DOHH2 (cell line): Measurements from ENCODE around the gene ZBTB18.

Experiments
- H3F3A ChIP-seq: fragments of 200-600 bp; sonication (generic), shearing (Covaris generic); 2 replicates; pipeline ENCODE4 v1.6.0; 2016; ENCODE audit warnings: antibody characterized with exemption, mild to moderate bottlenecking; ENCODE audit not compliant: control insufficient read depth, insufficient read depth
- H3K27ac ChIP-seq: fragments of 200-600 bp; sonication (generic); 2 replicates; pipeline ENCODE4 v1.5.1; 2014; ENCODE audit warnings: low read depth, mild to moderate bottlenecking, low read length, moderate library complexity
- H3K27me3 ChIP-seq: fragments of 200-600 bp; sonication (generic); 2 replicates; pipeline ENCODE4 v1.6.1; 2014; ENCODE audit warnings: mild to moderate bottlenecking, low read length, mixed read lengths; ENCODE audit not compliant: control insufficient read depth
- H3K36me3 ChIP-seq: fragments of 200-600 bp; sonication (generic); 2 replicates; pipeline ENCODE4 v1.6.1; 2014; ENCODE audit warnings: mild to moderate bottlenecking, low read length, moderate library complexity, mixed read lengths; ENCODE audit not compliant: control insufficient read depth
- H3K4me1 ChIP-seq: fragments of 200-600 bp; sonication (generic); 2 replicates; pipeline ENCODE4 v1.6.1; 2014; ENCODE audit warnings: mild to moderate bottlenecking, low read length, mixed read lengths; ENCODE audit not compliant: control insufficient read depth
- H3K4me2 ChIP-seq: fragments of 200-600 bp; sonication (generic); 2 replicates; pipeline ENCODE4 v1.6.0; 2014; ENCODE audit warnings: mild to moderate bottlenecking, low read length, moderate library complexity
- H3K4me3 ChIP-seq: fragments of 200-600 bp; sonication (generic); 2 replicates; pipeline ENCODE4 v1.5.1; 2014; ENCODE audit warnings: mild to moderate bottlenecking, low read length, mixed read lengths
- H3K79me2 ChIP-seq: fragments of 200-600 bp; sonication (generic); 2 replicates; pipeline ENCODE4 v1.6.1; 2014; ENCODE audit warnings: mild to moderate bottlenecking, low read length, mixed read lengths; ENCODE audit not compliant: control insufficient read depth
- H3K9me2 ChIP-seq: fragments of 200-600 bp; sonication (generic); replicated peaks from 2 replicates; pipeline ENCODE4 v1.6.1; 2014; ENCODE audit warnings: mild to moderate bottlenecking, low read length, mixed read lengths; ENCODE audit not compliant: control insufficient read depth
- H3K9me3 ChIP-seq: fragments of 200-600 bp; sonication (generic); 2 replicates; pipeline ENCODE4 v1.6.1; 2014; ENCODE audit warnings: antibody characterized with exemption, low read length, mixed read lengths; ENCODE audit not compliant: control insufficient read depth, insufficient read depth
- H4K20me1 ChIP-seq: fragments of 200-600 bp; sonication (generic); 2 replicates; pipeline ENCODE4 v1.6.0; 2014; ENCODE audit warnings: low read depth, mild to moderate bottlenecking, antibody characterized with exemption, low read length, moderate library complexity; ENCODE audit not compliant: control insufficient read depth, insufficient read depth
- EZH2phosphoT487 ChIP-seq: fragments of 200-600 bp; sonication (generic); IDR thresholded peaks from 2 replicates; pipeline ENCODE4 v1.6.1; 2017; ENCODE audit warnings: borderline replicate concordance, mild to moderate bottlenecking, antibody characterized with exemption, low read length, moderate library complexity, mixed read lengths
- TF ChIP-seq, protein P1 (sequence below): fragments of 200-600 bp; sonication (generic); IDR thresholded peaks from one replicate; pipeline ENCODE4 v1.5.1; 2014; ENCODE audit warnings: antibody characterized with exemption, mild to moderate bottlenecking, low read depth, low read length; ENCODE audit not compliant: poor library complexity, severe bottlenecking

The ZBTB18 gene

GRCh38 chr1:244104309-244105060 is 53.4 kb downstream of the ZBTB18 start:
- H3K27me3 ChIP-seq, result peaks cover 11% of the 10 kb centered on the region; the same call in 1 of the 2 replicates
- H4K20me1 ChIP-seq, result no peaks in the 10 kb centered on the region
- H3K27ac ChIP-seq, result no peak overlapping the region
- no peaks in the 10 kb centered on the region for H3K9me3 ChIP-seq
- no peak overlapping the region for H3K4me3 ChIP-seq
- TF ChIP-seq EZH2phosphoT487, result no peak
- TF ChIP-seq, protein P1, sequence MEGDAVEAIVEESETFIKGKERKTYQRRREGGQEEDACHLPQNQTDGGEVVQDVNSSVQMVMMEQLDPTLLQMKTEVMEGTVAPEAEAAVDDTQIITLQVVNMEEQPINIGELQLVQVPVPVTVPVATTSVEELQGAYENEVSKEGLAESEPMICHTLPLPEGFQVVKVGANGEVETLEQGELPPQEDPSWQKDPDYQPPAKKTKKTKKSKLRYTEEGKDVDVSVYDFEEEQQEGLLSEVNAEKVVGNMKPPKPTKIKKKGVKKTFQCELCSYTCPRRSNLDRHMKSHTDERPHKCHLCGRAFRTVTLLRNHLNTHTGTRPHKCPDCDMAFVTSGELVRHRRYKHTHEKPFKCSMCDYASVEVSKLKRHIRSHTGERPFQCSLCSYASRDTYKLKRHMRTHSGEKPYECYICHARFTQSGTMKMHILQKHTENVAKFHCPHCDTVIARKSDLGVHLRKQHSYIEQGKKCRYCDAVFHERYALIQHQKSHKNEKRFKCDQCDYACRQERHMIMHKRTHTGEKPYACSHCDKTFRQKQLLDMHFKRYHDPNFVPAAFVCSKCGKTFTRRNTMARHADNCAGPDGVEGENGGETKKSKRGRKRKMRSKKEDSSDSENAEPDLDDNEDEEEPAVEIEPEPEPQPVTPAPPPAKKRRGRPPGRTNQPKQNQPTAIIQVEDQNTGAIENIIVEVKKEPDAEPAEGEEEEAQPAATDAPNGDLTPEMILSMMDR, result no peak
- no peaks in the 10 kb centered on the region for H3F3A ChIP-seq
- no peak overlapping the region for H3K4me2 ChIP-seq
- H3K9me2 ChIP-seq, result no peaks in the 10 kb centered on the region
- no peaks in the 10 kb centered on the region for H3K36me3 ChIP-seq
- H3K79me2 ChIP-seq, result no peaks in the 10 kb centered on the region
- peaks cover 5% of the 10 kb centered on the region for H3K4me1 ChIP-seq

DNA sequence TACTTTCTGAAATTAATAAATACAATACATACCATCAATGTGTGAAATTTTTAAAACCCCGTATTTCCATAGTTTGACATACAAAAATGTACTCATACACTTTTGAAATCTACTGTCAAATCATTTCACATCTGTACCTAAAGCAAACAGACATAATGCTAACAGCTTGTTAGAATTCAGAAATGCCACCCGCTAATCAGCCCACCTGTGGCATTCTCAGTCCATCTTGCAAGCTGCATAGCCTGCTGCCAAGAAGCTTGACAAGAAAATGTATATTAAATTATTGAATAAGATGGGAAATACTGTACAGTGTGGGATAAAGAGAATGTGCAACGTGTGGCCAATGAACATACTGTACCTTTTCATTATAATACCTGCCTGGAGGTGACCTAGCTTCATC is 55.1 kb downstream of the ZBTB18 start:
- Histone ChIP-seq H3K4me1 (peaks cover 3% of the 10 kb centered on the region; the same call in 1 of the 2 replicates), H4K20me1 (no peaks in the 10 kb centered on the region), H3K27me3 (peaks cover 8% of the 10 kb centered on the region; the same call in 1 of the 2 replicates), H3K9me2 (no peaks in the 10 kb centered on the region), H3K27ac (no peak overlapping the region), H3K4me3 (no peak overlapping the region), H3K36me3 (no peaks in the 10 kb centered on the region), H3F3A (no peaks in the 10 kb centered on the region), H3K4me2 (no peak overlapping the region), H3K79me2 (no peaks in the 10 kb centered on the region), H3K9me3 (no peaks in the 10 kb centered on the region)
- TF ChIP-seq EZH2phosphoT487, result no peak
- TF ChIP-seq, protein P1, result no peak
